Calu3 (cell line): ENCODE results near the gene TCIRG1. TPM values are rescaled to one million over a fixed set of nuclear protein-coding genes. Genes with fewer than 3 reads are reported as not detected.

Experiments used
- BruUV-seq: library from RNA; stranded (reverse); fragments of 400-500 nt; replicated peaks from 2 replicates; lab custom pipeline; 2021; lab: Mats Ljungman, UMichigan
- CTCF ChIA-PET: fragments of 300-600 bp; sonication (Branson Sonifier 250); formaldehyde crosslinking; loops from one replicate; lab custom pipeline; 2022; ENCODE audit warnings: antibody characterized with exemption; lab: Charles Lee
- DNase-seq: peaks from one replicate; pipeline ENCODE4 v3.0.0; 2022
- H3K27ac Mint-ChIP-seq: one replicate; pipeline ENCODE4 v1.8.0; 2022; ENCODE audit warnings: mixed read lengths; ENCODE audit not compliant: unreplicated experiment
- H3K27me3 Mint-ChIP-seq: one replicate; pipeline ENCODE4 v1.8.0; 2022; ENCODE audit warnings: mixed read lengths; ENCODE audit not compliant: unreplicated experiment
- H3K36me3 Mint-ChIP-seq: one replicate; pipeline ENCODE4 v1.8.0; 2022; ENCODE audit warnings: mild to moderate bottlenecking, moderate library complexity, mixed read lengths; ENCODE audit not compliant: insufficient read depth, unreplicated experiment
- H3K4me1 Mint-ChIP-seq: one replicate; pipeline ENCODE4 v1.8.0; 2022; ENCODE audit warnings: mild to moderate bottlenecking, low read depth, mixed read lengths; ENCODE audit not compliant: unreplicated experiment
- H3K4me3 Mint-ChIP-seq: one replicate; pipeline ENCODE4 v1.8.0; 2022; ENCODE audit warnings: mild to moderate bottlenecking, low read depth, moderate library complexity, mixed read lengths; ENCODE audit not compliant: unreplicated experiment
- H3K9me3 Mint-ChIP-seq: one replicate; pipeline ENCODE4 v1.8.0; 2022; ENCODE audit warnings: low read depth, mixed read lengths; ENCODE audit not compliant: unreplicated experiment
- intact Hi-C: fragments of 100-400 bp; cut with micrococcal nuclease; formaldehyde crosslinking; loops from one replicate; pipeline ENCODE4 v1.10.0; 2022; ENCODE audit not compliant: unreplicated experiment
- total RNA-seq: library from RNA; stranded (reverse); gene quantifications from 2 replicates; pipeline ENCODE4 v1.2.3, GENCODE V29; 2022
- TF ChIP-seq, protein P1 (sequence below): fragments of 200-600 bp; IDR thresholded peaks from one replicate; pipeline ENCODE4 v1.8.0; 2022; ENCODE audit warnings: antibody characterized with exemption; ENCODE audit not compliant: unreplicated experiment

TCIRG1 gene
- total RNA-seq, 1 experiment from 2014 or later, result 49.7 TPM

DNA sequence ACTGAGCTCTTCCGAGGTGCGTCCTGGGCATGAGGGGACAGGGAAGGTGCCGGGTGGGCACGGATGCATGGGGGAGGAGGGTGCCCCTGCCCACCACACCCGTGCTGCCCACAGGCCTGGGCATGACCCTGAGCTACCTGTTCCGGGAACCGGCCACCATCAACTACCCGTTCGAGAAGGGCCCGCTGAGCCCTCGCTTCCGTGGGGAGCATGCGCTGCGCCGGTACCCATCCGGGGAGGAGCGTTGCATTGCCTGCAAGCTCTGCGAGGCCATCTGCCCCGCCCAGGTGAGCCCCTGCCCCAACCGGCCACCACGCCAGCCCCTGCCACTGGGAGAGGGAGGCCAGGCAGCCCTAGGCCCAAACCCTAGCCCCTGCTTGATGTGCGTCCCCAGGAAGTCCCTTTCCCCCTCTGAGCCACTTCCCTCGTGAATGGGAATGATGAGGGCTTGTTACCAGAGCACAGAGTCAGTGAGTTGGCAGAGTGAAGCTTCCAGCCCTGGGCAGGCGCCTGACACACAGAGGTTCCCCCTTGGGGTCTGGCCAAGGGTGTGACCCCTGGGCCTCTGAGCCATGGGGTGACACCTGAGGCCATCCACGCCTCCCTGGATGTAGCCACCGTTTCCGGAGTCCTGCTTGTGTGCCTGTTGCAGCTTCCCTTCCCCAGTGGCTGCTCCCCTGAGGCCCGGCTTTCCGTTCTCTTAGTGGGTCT lies 5.7 kb upstream of the TCIRG1 start:
- TF ChIP-seq, protein P1, sequence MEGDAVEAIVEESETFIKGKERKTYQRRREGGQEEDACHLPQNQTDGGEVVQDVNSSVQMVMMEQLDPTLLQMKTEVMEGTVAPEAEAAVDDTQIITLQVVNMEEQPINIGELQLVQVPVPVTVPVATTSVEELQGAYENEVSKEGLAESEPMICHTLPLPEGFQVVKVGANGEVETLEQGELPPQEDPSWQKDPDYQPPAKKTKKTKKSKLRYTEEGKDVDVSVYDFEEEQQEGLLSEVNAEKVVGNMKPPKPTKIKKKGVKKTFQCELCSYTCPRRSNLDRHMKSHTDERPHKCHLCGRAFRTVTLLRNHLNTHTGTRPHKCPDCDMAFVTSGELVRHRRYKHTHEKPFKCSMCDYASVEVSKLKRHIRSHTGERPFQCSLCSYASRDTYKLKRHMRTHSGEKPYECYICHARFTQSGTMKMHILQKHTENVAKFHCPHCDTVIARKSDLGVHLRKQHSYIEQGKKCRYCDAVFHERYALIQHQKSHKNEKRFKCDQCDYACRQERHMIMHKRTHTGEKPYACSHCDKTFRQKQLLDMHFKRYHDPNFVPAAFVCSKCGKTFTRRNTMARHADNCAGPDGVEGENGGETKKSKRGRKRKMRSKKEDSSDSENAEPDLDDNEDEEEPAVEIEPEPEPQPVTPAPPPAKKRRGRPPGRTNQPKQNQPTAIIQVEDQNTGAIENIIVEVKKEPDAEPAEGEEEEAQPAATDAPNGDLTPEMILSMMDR, result no peak
- CTCF ChIA-PET, result interaction anchor here (0.7 kb wide), 1 partner anchor 605 kb away, joined by 3 read pairs; no protein-coding TSS in a partner anchor
- BruUV-seq, result no TSS peak

GRCh38 chr11:68033708-68034045 lies 5.1 kb upstream of the TCIRG1 start:
- CTCF ChIA-PET, result interaction anchor here (0.6 to 0.7 kb wide), 2 partner anchors 25 to 605 kb away, joined by 3 read pairs; no protein-coding TSS in a partner anchor
- H3K36me3 Mint-ChIP-seq, result peaks cover 65% of the 10 kb centered on the region

More for the DNA sequence above, 5.7 kb upstream of the TCIRG1 start:
- no peak overlapping the region for H3K4me3 Mint-ChIP-seq
- H3K27ac Mint-ChIP-seq, result no peak overlapping the region
- H3K27me3 Mint-ChIP-seq, result no peaks in the 10 kb centered on the region
- intact Hi-C loops, result loop anchor here (10.0 kb wide), 1 partner anchor 172 kb away; no protein-coding TSS in a partner anchor
- peaks cover 66% of the 10 kb centered on the region for H3K36me3 Mint-ChIP-seq
- peaks cover 31% of the 10 kb centered on the region for H3K4me1 Mint-ChIP-seq
- H3K9me3 Mint-ChIP-seq, result no peaks in the 10 kb centered on the region
- no peak for DNase-seq

GRCh38 chr11:68035266-68035876 lies 3.5 kb upstream of the TCIRG1 start:
- no peak overlapping the region for H3K4me3 Mint-ChIP-seq
- H3K27me3 Mint-ChIP-seq, result no peaks in the 10 kb centered on the region
- no TSS peak for BruUV-seq
- no peaks in the 10 kb centered on the region for H3K9me3 Mint-ChIP-seq
- no peak overlapping the region for H3K27ac Mint-ChIP-seq
- intact Hi-C loops, result loop anchor here (10.0 kb wide), 1 partner anchor 169 kb away; no protein-coding TSS in a partner anchor
- peaks cover 17% of the 10 kb centered on the region for H3K4me1 Mint-ChIP-seq
- DNase-seq, result no peak
- CTCF ChIA-PET, result no interaction called here
- peaks cover 53% of the 10 kb centered on the region for H3K36me3 Mint-ChIP-seq
- TF ChIP-seq, protein P1, result no peak

More at GRCh38 chr11:68033708-68034045, 5.1 kb upstream of the TCIRG1 start:
- intact Hi-C loops, result loop anchor here (10.0 kb wide), 1 partner anchor 171 kb away; no protein-coding TSS in a partner anchor
- TF ChIP-seq, protein P1, result no peak
- Mint-ChIP-seq H3K27ac (no peak overlapping the region), H3K4me1 (peaks cover 27% of the 10 kb centered on the region), H3K27me3 (no peaks in the 10 kb centered on the region), H3K9me3 (no peaks in the 10 kb centered on the region), H3K4me3 (no peak overlapping the region)
- BruUV-seq, result no TSS peak
- DNase-seq, result no peak

- peaks cover 18% of the 10 kb centered on the region for H3K4me1 Mint-ChIP-seq
- no peak overlapping the region for H3K27ac Mint-ChIP-seq
- no peak for DNase-seq
- TF ChIP-seq, protein P1, result no peak
- H3K9me3 Mint-ChIP-seq, result no peaks in the 10 kb centered on the region
- CTCF ChIA-PET, result interaction anchor here (0.7 kb wide), 1 partner anchor 70 kb away, joined by 4 read pairs; no protein-coding TSS in a partner anchor
- H3K4me3 Mint-ChIP-seq, result no peak overlapping the region
- no TSS peak for BruUV-seq
- intact Hi-C loops, result loop anchor here (10.0 kb wide), 1 partner anchor 169 kb away; no protein-coding TSS in a partner anchor
- H3K27me3 Mint-ChIP-seq, result no peaks in the 10 kb centered on the region
- H3K36me3 Mint-ChIP-seq, result peaks cover 44% of the 10 kb centered on the region
Observed at GRCh38 chr11:68036141-68036716, 2.6 kb upstream of the TCIRG1 start.
